ENCODE measurements around the gene ANXA11.

ANXA11 gene

DNA sequence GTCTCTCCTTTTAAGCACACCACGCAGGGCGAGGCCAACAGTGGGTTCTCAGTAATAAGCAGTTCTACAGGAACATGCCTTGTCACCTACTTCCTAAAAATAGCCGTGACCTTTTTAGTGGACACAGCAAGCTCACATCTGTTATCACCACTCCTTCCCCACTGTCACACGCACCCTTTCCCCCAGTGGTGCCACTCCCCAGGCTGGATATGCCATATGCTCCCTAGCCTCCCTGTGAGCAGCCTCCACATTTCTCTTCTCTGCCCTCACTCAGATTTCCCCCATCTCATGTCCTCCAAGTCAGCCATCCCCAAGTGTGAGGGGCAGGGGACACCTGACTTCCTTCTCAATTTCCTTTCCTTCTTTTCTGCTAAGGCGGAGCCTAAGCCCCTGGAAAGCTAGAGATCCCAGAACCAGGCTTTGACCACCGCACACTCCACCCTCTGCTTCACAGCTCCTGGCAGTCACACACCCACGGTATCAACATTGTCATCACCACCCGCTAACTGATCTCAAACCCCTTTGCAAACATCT lies 3.7 kb downstream of the ANXA11 start:
- no peaks in the 10 kb centered on the region for H3K9me3 Mint-ChIP-seq

GRCh38 chr10:80200687-80201086 lies 4.7 kb downstream of the ANXA11 start:
- H3K27ac Mint-ChIP-seq: peak overlapping the region in 2 of 3 experiments; percentile 25 to 87
- H3K36me3 Mint-ChIP-seq (ENCODE audit: low read depth): peaks cover 4% of the 10 kb centered on the region
- no peak for TF ChIP-seq CTCF (IDR thresholded peaks at IDR 0.05; ENCODE audit: unreplicated experiment in 3 of 3)
- H3K27me3 Mint-ChIP-seq (ENCODE audit: low read depth): no peaks in the 10 kb centered on the region
- no peaks in the 10 kb centered on the region for H3K9me3 Mint-ChIP-seq
- peaks cover 74% of the 10 kb centered on the region for H3K4me1 Mint-ChIP-seq
- peak overlapping the region in 2 of 3 experiments; percentile 24 to 38 for H3K4me3 Mint-ChIP-seq

More for the DNA sequence above, 3.7 kb downstream of the ANXA11 start:
- Mint-ChIP-seq H3K4me3 (peak overlapping the region in 1 of 3 experiments; percentile 13), H3K36me3 (ENCODE audit: low read depth) (no peaks in the 10 kb centered on the region), H3K27ac (peak overlapping the region; percentile 25 to 82 (median 40)), H3K27me3 (ENCODE audit: low read depth) (no peaks in the 10 kb centered on the region), H3K4me1 (peaks cover 74% of the 10 kb centered on the region)
- TF ChIP-seq CTCF (IDR thresholded peaks at IDR 0.05; ENCODE audit: unreplicated experiment in 3 of 3): no peak

DNA sequence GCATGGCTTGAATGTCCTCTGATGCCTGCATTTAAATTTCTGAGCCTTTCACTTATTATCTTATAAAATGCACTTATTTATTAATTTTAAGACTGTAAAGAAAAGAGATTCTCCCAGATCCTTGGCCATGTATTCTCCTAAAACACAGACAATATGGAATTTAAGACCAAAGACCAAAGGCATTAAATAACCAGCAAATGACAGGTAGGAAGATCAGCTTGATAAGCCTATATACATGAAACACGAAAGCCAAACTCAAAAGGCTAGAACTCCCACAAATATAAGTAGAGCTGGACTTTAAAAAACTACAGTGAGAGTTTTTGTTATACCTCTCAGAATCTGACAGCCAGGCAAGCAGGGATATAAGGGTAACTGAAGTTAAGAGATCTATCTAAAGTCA lies 5.1 kb downstream of the ANXA11 start:
- H3K27me3 Mint-ChIP-seq (ENCODE audit: low read depth): no peaks in the 10 kb centered on the region
- H3K9me3 Mint-ChIP-seq: no peaks in the 10 kb centered on the region
- peaks cover 4% of the 10 kb centered on the region for H3K36me3 Mint-ChIP-seq (ENCODE audit: low read depth)
- H3K27ac Mint-ChIP-seq: peak overlapping the region in 2 of 3 experiments; percentile 25 to 87
- no peak for TF ChIP-seq CTCF (IDR thresholded peaks at IDR 0.05; ENCODE audit: unreplicated experiment in 3 of 3)
- peak overlapping the region in 1 of 3 experiments; percentile 38 for H3K4me3 Mint-ChIP-seq
- peaks cover 76% of the 10 kb centered on the region for H3K4me1 Mint-ChIP-seq

GRCh38 chr10:80199828-80200227 lies 5.5 kb downstream of the ANXA11 start:
- Mint-ChIP-seq H3K9me3 (no peaks in the 10 kb centered on the region), H3K4me3 (peak overlapping the region in 2 of 3 experiments; percentile 4 to 23), H3K36me3 (ENCODE audit: low read depth) (peaks cover 4% of the 10 kb centered on the region), H3K4me1 (peaks cover 80% of the 10 kb centered on the region), H3K27ac (peak overlapping the region; percentile 25 to 61 (median 54)), H3K27me3 (ENCODE audit: low read depth) (no peaks in the 10 kb centered on the region)
- peak in 1 of 3 experiments; percentile 10 for TF ChIP-seq CTCF (IDR thresholded peaks at IDR 0.05; ENCODE audit: unreplicated experiment in 3 of 3)

GRCh38 chr10:80197972-80198916 lies 7.1 kb downstream of the ANXA11 start:
- H3K9me3 Mint-ChIP-seq: no peaks in the 10 kb centered on the region
- peak overlapping the region in 2 of 3 experiments; percentile 61 to 68 for H3K27ac Mint-ChIP-seq

More at GRCh38 chr10:80197972-80198916, 7.1 kb downstream of the ANXA11 start:
- no peak for TF ChIP-seq CTCF (IDR thresholded peaks at IDR 0.05; ENCODE audit: unreplicated experiment in 3 of 3)
- H3K27me3 Mint-ChIP-seq (ENCODE audit: low read depth): no peaks in the 10 kb centered on the region
- H3K36me3 Mint-ChIP-seq (ENCODE audit: low read depth): peaks cover 4% of the 10 kb centered on the region
- peaks cover 75% of the 10 kb centered on the region for H3K4me1 Mint-ChIP-seq
- no peak overlapping the region for H3K4me3 Mint-ChIP-seq
